OCI-LY7 (cell line): ENCODE measurements around the gene ANKRD1.

Experiments
- EZH2phosphoT487 ChIP-seq: fragments of 200-600 bp; sonication (generic); IDR thresholded peaks from 2 replicates; pipeline ENCODE4 v1.6.1; 2018; ENCODE audit warnings: low read depth, borderline replicate concordance, mild to moderate bottlenecking, mixed run types, antibody characterized with exemption, low read length, moderate library complexity, mixed read lengths
- TF ChIP-seq, protein P1 (sequence below): fragments of 200-600 bp; sonication (generic); conservative IDR thresholded peaks from 2 replicates; pipeline ENCODE4 v1.5.1; 2014; ENCODE audit warnings: mild to moderate bottlenecking, antibody characterized with exemption, low read length, moderate library complexity, mixed read lengths

DNA sequence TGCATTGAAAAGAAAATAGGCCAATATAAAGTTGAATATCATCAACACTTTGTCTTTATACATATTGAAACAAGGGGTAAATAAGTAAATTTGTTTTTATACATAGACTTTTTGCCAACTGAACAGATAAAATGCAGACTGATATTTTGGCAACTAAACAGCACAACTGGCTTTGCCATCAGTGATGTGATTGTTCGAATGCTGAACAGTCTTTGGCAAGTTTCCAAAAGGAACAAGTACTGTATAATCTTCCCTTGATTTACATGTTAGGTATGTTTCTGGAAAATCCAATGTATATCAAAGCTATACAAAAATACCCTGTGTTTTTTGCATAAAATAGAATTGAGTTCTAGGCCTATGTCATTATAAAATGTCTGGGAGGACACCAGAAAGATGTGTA, 18.2 kb upstream of the ANKRD1 start:
- TF ChIP-seq, protein P1, sequence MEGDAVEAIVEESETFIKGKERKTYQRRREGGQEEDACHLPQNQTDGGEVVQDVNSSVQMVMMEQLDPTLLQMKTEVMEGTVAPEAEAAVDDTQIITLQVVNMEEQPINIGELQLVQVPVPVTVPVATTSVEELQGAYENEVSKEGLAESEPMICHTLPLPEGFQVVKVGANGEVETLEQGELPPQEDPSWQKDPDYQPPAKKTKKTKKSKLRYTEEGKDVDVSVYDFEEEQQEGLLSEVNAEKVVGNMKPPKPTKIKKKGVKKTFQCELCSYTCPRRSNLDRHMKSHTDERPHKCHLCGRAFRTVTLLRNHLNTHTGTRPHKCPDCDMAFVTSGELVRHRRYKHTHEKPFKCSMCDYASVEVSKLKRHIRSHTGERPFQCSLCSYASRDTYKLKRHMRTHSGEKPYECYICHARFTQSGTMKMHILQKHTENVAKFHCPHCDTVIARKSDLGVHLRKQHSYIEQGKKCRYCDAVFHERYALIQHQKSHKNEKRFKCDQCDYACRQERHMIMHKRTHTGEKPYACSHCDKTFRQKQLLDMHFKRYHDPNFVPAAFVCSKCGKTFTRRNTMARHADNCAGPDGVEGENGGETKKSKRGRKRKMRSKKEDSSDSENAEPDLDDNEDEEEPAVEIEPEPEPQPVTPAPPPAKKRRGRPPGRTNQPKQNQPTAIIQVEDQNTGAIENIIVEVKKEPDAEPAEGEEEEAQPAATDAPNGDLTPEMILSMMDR: no peak
- TF ChIP-seq EZH2phosphoT487: no peak
